ENCODE data around the gene ZNF582.

Gene ZNF582

DNA sequence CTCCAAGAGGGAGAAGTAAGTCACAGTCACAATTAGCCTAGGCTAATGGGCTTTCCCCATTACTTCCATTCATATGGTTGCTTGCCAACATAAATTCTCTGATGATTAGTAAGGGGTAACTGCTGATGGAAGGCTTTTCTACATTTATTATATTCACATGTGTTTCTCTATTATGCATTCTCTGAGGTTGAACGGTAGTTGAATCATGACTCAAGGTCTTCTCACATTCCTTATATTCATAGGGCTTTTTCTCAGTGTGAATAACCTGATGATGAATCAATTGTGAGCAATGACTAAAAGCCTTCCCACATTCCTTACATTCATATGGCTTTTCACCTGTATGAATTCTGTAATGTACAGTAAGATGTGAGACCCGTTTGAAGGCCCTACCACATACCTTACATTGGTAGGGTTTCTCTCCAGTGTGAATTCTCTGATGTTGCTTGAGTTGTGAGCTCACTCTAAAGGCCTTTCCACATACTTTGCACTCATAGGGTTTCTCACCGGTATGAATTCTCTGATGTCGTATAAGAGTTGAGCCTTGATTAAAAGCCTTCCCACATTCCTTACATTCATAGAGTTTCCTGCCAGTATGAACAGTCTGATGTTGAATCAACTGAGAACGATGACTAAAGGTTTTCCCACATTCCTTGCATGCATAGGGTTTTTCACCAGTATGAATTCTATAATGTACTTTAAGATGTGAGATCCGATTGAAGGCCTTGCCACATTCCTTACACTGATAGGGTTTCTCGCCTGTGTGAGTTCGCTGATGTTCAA lies 9.3 kb downstream of the ZNF582 start:
- Histone ChIP-seq H3K4me3 (ENCODE audit: low read depth, low read length) (no peak overlapping the region), H3K36me3 (ENCODE audit: control insufficient read depth, insufficient read depth, low read length) (peaks cover 16% of the 10 kb centered on the region), H3K4me1 (ENCODE audit: control insufficient read depth, insufficient read depth, low read length) (no peaks in the 10 kb centered on the region), H3K27me3 (ENCODE audit: control insufficient read depth, insufficient read depth, low read length) (no peaks in the 10 kb centered on the region), H3K9me3 (ENCODE audit: control insufficient read depth, insufficient read depth, low read depth, low read length) (peaks cover 42% of the 10 kb centered on the region), H3K27ac (ENCODE audit: low read depth, low read length) (no peak overlapping the region), H3K9ac (ENCODE audit: low read length) (no peak overlapping the region)

DNA sequence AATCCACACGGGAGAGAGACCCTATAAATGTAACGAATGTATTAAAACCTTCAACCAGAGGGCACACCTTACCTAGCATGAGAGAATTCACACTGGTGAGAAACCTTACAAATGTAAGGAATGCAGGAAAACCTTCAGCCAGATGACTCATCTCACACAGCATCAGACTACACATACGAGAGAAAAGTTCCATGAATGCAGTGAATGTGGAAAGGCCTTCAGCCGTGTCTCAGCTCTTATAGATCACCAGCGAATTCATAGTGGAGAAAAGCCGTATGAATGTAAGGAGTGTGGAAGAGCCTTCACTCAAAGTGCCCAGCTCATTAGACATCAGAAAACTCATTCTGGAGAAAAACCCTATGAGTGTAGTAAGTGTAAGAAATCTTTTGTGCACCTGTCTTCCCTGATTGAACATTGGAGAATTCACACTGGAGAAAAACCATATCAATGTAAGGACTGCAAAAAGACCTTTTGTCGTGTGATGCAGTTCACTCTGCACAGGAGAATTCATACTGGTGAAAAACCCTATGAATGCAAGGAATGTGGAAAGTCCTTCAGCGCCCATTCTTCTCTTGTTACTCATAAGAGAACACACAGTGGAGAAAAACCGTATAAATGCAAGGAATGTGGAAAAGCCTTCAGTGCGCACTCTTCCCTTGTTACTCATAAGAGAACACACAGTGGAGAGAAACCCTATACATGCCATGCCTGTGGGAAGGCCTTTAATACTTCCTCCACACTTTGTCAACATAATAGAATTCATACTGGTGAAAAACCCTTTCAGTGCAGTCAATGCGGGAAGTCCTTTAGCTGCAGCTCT lies 16.0 kb downstream of the ZNF582 start:
- H3K4me1 ChIP-seq (ENCODE audit: control insufficient read depth, insufficient read depth, low read length): no peaks in the 10 kb centered on the region
- H3K27me3 ChIP-seq (ENCODE audit: control insufficient read depth, insufficient read depth, low read length): no peaks in the 10 kb centered on the region
- H3K9me3 ChIP-seq (ENCODE audit: control insufficient read depth, insufficient read depth, low read depth, low read length): peaks cover 48% of the 10 kb centered on the region
- H3K36me3 ChIP-seq (ENCODE audit: control insufficient read depth, insufficient read depth, low read length): peaks cover 69% of the 10 kb centered on the region
- no peak overlapping the region; the same call in 1 of the 2 replicates for H3K27ac ChIP-seq (ENCODE audit: low read depth, low read length)
- no peak overlapping the region; the same call in 1 of the 2 replicates for H3K4me3 ChIP-seq (ENCODE audit: low read depth, low read length)
- H3K9ac ChIP-seq (ENCODE audit: low read length): peak overlapping the region; percentile 39

DNA sequence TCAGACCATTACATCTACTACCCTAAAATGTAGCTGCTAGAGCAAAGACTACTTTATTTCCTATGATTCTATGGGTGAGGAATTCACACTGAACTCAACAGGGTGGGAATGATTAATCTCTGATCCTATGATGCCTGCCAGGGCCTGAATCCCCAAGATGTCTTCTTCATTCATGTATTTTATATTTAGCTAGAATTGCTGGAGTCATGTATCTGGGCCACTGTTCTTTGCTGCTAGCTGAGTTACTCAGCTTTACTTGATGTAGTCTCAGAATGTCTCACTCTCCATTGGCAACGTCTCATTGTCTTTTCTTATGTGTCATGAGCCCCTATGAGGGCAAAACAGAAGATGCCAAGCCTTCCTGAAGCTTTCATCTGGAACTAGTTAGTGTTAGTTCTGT lies 21.1 kb downstream of the ZNF582 start:
- H3K9me3 ChIP-seq (ENCODE audit: control insufficient read depth, insufficient read depth, low read depth, low read length): peaks cover 30% of the 10 kb centered on the region
- no peaks in the 10 kb centered on the region for H3K4me1 ChIP-seq (ENCODE audit: control insufficient read depth, insufficient read depth, low read length)
- no peak overlapping the region for H3K27ac ChIP-seq (ENCODE audit: low read depth, low read length)
- H3K9ac ChIP-seq (ENCODE audit: low read length): no peak overlapping the region
- H3K4me3 ChIP-seq (ENCODE audit: low read depth, low read length): no peak overlapping the region
- no peaks in the 10 kb centered on the region for H3K27me3 ChIP-seq (ENCODE audit: control insufficient read depth, insufficient read depth, low read length)
- peaks cover 81% of the 10 kb centered on the region for H3K36me3 ChIP-seq (ENCODE audit: control insufficient read depth, insufficient read depth, low read length)

DNA sequence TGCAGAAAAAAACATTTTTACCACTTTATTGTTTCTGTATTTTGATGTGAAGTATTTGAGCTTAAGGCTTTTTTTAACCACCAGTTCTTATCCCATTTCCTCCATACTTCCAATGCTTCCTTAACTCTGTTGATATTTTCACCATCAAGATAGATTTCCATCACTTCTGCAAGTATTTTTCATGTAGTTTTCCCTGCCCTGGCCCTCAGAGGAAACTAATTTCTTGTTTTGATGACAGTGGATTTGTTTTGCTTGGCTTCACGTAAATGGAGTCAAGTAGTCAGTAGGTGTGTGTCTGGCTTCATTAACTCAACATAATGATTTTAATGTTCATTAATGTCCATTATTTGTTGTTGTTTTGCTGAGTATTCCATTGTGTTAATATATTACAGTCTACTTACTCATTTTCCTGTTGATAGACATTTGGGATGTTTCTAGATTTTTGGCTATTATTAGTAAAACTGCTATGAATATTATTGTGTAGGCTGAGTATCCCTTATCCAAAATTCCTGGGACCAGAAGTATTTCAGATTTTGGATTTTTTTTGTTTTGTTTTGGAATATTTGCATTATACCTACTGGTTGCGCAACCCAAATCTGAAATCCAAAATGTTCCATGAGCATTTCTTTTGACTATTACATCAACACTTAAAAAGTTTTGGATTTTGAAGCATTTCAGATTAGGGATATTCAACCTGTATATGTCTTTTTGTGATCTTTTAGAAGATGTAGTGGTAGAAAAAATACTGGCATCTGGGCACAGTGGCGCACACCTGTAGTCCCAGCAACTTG lies 23.3 kb downstream of the ZNF582 start:
- Histone ChIP-seq H3K36me3 (ENCODE audit: control insufficient read depth, insufficient read depth, low read length) (peaks cover 59% of the 10 kb centered on the region), H3K9ac (ENCODE audit: low read length) (no peak overlapping the region), H3K9me3 (ENCODE audit: control insufficient read depth, insufficient read depth, low read depth, low read length) (peaks cover 11% of the 10 kb centered on the region; the same call in 1 of the 2 replicates), H3K4me1 (ENCODE audit: control insufficient read depth, insufficient read depth, low read length) (no peaks in the 10 kb centered on the region), H3K4me3 (ENCODE audit: low read depth, low read length) (no peak overlapping the region), H3K27ac (ENCODE audit: low read depth, low read length) (no peak overlapping the region), H3K27me3 (ENCODE audit: control insufficient read depth, insufficient read depth, low read length) (no peaks in the 10 kb centered on the region)

DNA sequence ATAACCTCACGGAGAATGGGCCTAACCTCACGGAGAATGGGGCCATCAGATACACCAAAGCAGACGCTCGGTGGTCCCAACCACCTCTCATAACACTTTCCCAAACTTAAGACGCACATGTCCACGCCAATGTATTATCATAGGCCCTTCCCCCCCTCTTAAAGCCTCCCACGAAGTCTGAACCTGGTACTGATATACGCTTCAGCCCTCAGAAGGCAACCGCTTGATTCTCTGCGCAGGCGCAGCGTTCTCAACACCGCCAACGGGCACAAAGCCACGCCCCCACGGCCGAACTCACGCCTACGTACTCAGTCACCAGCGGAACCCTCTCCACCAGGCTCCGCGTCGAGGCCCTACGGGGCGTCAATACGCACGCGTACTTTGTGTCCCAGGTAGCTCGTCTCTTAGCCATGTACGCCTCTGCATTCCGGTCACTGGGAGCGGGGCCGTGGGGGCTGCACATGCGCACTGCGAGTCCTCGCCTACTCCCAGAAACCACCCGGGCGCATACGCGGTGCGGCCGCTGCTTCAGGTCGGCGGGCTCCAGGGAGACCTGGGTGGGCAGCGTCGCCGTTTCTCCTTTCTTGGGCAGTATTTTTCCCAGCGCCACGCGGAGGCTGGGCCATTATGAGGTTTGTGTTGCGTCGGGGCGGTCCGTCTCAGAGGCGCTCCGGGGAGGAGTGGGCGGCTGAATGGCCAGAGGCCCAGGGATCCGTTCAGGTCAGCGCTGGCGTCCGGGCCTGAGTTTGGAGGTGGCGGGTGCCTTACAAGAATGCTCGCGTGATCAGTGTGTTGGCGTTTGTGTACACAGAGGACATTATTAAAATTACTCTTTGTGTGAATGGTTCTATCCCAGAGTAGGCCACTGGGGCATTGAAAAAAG lies 25.3 kb downstream of the ZNF582 start:
- peaks cover 9% of the 10 kb centered on the region; the same call in 1 of the 2 replicates for H3K9me3 ChIP-seq (ENCODE audit: control insufficient read depth, insufficient read depth, low read depth, low read length)
- H3K9ac ChIP-seq (ENCODE audit: low read length): peak overlapping the region; percentile 76
- H3K27me3 ChIP-seq (ENCODE audit: control insufficient read depth, insufficient read depth, low read length): no peaks in the 10 kb centered on the region
- peak overlapping the region; percentile 72 for H3K4me3 ChIP-seq (ENCODE audit: low read depth, low read length)
- H3K36me3 ChIP-seq (ENCODE audit: control insufficient read depth, insufficient read depth, low read length): peaks cover 38% of the 10 kb centered on the region
- H3K27ac ChIP-seq (ENCODE audit: low read depth, low read length): peak overlapping the region; percentile 73
- no peaks in the 10 kb centered on the region for H3K4me1 ChIP-seq (ENCODE audit: control insufficient read depth, insufficient read depth, low read length)

DNA sequence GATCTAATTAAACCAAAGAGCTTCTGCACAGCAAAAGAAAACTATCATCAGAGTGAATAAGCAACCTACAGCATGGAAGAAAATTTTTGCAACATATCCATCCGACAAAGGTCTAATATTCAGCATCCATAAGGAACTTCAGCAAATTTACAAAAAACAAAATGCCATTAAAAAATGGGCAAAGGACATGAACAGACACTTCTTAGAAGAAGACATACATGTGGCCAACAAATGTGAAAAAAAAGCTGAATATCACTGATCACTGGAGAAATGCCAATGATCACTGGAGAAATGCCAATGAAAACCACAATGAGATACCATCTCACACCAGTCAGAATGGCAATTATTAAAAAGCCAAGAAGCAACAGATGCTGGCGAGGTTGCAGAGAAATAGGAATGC lies 32.5 kb downstream of the ZNF582 start:
- Histone ChIP-seq H3K9ac (ENCODE audit: low read length) (no peak overlapping the region), H3K4me1 (ENCODE audit: control insufficient read depth, insufficient read depth, low read length) (no peaks in the 10 kb centered on the region), H3K27ac (ENCODE audit: low read depth, low read length) (no peak overlapping the region), H3K27me3 (ENCODE audit: control insufficient read depth, insufficient read depth, low read length) (no peaks in the 10 kb centered on the region), H3K36me3 (ENCODE audit: control insufficient read depth, insufficient read depth, low read length) (no peaks in the 10 kb centered on the region; the same call in 1 of the 2 replicates), H3K4me3 (ENCODE audit: low read depth, low read length) (no peak overlapping the region), H3K9me3 (ENCODE audit: control insufficient read depth, insufficient read depth, low read depth, low read length) (peaks cover 14% of the 10 kb centered on the region)

DNA sequence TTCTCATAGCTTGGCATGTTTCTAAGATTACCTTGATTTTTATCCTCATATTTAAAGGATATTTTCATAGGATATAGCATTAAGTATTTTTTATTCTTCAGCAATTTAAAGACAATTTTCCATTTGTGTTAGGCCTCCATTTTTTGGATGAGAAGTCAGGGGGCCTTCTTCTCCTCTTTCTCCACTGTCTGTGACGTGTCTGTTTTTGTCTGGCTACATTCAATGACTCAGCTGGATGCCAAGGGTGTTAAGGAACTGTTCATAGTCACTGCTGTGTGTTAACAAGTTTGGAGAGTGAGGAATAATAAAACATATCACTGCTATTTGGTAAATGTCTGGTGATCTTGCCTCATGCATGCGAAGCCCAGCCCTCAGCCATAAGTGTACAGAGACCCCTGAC lies 36.4 kb downstream of the ZNF582 start:
- Histone ChIP-seq H3K4me1 (ENCODE audit: control insufficient read depth, insufficient read depth, low read length) (no peaks in the 10 kb centered on the region), H3K4me3 (ENCODE audit: low read depth, low read length) (no peak overlapping the region), H3K36me3 (ENCODE audit: control insufficient read depth, insufficient read depth, low read length) (no peaks in the 10 kb centered on the region; the same call in 1 of the 2 replicates), H3K27ac (ENCODE audit: low read depth, low read length) (no peak overlapping the region), H3K27me3 (ENCODE audit: control insufficient read depth, insufficient read depth, low read length) (no peaks in the 10 kb centered on the region), H3K9ac (ENCODE audit: low read length) (no peak overlapping the region), H3K9me3 (ENCODE audit: control insufficient read depth, insufficient read depth, low read depth, low read length) (peaks cover 3% of the 10 kb centered on the region; the same call in 1 of the 2 replicates)

DNA sequence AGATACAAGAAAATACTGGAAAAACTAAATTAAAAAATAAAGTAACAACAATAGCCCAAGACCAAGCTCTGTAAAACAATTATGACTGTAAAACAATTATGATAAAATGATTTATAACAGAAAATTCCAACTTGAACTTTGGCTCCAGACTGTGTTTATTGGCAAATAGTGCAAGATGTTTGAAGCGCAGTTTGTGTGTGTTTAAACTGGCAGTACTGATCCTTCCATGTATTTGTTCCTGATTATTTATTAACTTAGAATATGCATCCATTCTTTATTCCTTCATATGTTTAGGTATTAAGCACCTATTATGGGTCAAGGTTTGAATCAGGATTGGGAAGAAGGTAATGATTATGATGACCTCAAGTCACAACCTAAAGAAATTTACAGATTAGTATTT lies 37.8 kb downstream of the ZNF582 start:
- Histone ChIP-seq H3K4me1 (ENCODE audit: control insufficient read depth, insufficient read depth, low read length) (peaks cover 11% of the 10 kb centered on the region; the same call in 1 of the 2 replicates), H3K9ac (ENCODE audit: low read length) (no peak overlapping the region), H3K27me3 (ENCODE audit: control insufficient read depth, insufficient read depth, low read length) (no peaks in the 10 kb centered on the region), H3K36me3 (ENCODE audit: control insufficient read depth, insufficient read depth, low read length) (no peaks in the 10 kb centered on the region), H3K27ac (ENCODE audit: low read depth, low read length) (no peak overlapping the region), H3K4me3 (ENCODE audit: low read depth, low read length) (no peak overlapping the region), H3K9me3 (ENCODE audit: control insufficient read depth, insufficient read depth, low read depth, low read length) (no peaks in the 10 kb centered on the region)

DNA sequence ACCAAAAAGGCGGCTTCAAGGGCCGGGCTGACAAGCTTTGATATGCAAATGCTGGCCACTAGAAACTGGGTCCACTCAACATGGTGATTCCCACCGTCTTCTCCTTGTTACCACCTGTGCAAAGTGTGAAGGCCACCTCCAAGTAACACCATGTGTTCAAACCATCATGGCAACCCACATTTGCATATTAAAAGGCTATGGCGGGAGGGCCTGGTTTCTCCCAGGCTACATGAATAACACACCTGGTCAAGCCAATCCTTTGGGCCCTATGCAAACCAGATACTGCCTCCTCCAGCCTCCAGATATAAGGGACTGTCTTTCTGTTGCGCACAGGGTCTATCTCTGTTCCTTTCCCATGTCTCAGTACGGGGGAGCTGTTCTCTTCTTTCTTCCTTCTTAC lies 42.1 kb downstream of the ZNF582 start:
- Histone ChIP-seq H3K27me3 (ENCODE audit: control insufficient read depth, insufficient read depth, low read length) (no peaks in the 10 kb centered on the region), H3K4me1 (ENCODE audit: control insufficient read depth, insufficient read depth, low read length) (peaks cover 20% of the 10 kb centered on the region; the same call in 1 of the 2 replicates), H3K27ac (ENCODE audit: low read depth, low read length) (no peak overlapping the region), H3K36me3 (ENCODE audit: control insufficient read depth, insufficient read depth, low read length) (no peaks in the 10 kb centered on the region), H3K9me3 (ENCODE audit: control insufficient read depth, insufficient read depth, low read depth, low read length) (no peaks in the 10 kb centered on the region), H3K4me3 (ENCODE audit: low read depth, low read length) (no peak overlapping the region), H3K9ac (ENCODE audit: low read length) (no peak overlapping the region)

DNA sequence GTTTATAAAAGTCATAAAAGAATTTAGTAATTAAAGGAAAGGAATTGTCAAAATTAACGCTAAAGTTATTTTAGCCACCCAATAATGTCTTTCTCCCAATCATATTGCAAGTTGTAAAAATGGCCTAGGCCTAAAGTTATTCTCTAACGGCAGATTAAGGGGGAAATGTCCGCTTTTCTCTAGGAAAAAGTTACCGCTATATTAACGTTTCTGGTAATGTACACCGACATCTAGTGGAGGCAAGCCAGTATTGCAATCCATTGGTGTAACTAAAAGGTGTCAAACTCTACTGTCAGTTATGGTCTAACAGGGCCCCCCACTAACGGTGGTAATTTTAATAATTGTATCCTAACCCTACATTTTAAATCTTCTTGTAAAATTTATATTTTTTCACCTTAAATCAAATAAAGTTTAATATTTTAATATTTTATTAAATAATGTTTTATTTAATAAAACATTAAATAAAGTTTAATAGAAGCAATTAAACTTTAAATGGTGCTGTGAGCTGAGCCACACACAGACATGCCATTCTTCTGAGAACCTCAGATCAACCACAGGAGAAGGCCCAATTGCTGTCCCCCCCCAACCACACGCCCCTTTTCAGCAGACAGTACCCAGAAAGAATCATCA lies 42.8 kb downstream of the ZNF582 start:
- Histone ChIP-seq H3K4me3 (ENCODE audit: low read depth, low read length) (no peak overlapping the region), H3K36me3 (ENCODE audit: control insufficient read depth, insufficient read depth, low read length) (no peaks in the 10 kb centered on the region), H3K9ac (ENCODE audit: low read length) (no peak overlapping the region), H3K27me3 (ENCODE audit: control insufficient read depth, insufficient read depth, low read length) (no peaks in the 10 kb centered on the region), H3K9me3 (ENCODE audit: control insufficient read depth, insufficient read depth, low read depth, low read length) (no peaks in the 10 kb centered on the region), H3K27ac (ENCODE audit: low read depth, low read length) (no peak overlapping the region), H3K4me1 (ENCODE audit: control insufficient read depth, insufficient read depth, low read length) (peaks cover 24% of the 10 kb centered on the region; the same call in 1 of the 2 replicates)
